ENCODE data around the gene GRPEL2.
"Not testable (repeated sequence)": the region's sequence is repeated elsewhere in the genome, so short reads cannot be mapped to it uniquely, and the experiment has no call there.

GRPEL2 gene

DNA sequence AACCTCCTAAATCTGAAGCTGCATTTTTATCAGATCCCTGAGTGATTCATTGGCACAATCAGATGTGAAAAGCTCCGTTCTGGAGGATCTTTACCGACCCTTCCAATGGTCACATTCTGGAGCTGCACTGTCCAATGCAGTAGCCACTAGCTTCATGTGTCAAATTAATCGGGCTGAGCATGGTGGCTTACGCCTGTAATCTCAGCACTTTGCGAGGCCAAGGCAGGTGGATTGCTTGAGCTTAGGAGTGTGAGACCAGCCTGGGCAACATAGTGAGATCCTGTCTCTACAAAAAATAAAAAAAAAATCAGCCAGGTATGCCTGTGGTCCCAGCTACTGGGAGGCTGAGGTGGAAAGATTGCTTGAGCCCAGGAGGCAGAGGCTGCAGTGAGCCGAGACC is 30.1 kb downstream of the GRPEL2 start:
- no peak for DNase-seq (ENCODE audit: low read depth in 1 of 2, low spot score in 1 of 2)

DNA sequence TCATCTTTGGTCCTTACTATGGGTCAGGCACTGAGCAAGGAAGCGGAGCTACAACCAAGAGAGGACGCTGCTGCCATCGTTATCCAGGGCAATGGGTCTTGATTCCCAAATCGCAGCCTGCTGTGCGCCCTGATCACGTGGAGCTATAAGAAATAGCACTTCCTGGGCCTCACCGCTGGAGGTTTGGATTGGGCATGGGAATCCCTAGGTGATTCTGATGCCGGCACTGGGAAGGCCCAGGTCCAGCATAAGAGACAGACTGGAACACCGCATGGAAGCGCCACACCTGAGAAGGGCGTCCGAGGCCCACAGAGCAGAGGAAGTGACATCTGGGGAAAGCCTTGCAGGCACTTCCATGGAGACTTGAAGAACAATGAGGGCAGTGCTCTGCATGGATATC is 30.8 kb downstream of the GRPEL2 start:
- no peak for DNase-seq (ENCODE audit: low read depth in 1 of 2, low spot score in 1 of 2)

DNA sequence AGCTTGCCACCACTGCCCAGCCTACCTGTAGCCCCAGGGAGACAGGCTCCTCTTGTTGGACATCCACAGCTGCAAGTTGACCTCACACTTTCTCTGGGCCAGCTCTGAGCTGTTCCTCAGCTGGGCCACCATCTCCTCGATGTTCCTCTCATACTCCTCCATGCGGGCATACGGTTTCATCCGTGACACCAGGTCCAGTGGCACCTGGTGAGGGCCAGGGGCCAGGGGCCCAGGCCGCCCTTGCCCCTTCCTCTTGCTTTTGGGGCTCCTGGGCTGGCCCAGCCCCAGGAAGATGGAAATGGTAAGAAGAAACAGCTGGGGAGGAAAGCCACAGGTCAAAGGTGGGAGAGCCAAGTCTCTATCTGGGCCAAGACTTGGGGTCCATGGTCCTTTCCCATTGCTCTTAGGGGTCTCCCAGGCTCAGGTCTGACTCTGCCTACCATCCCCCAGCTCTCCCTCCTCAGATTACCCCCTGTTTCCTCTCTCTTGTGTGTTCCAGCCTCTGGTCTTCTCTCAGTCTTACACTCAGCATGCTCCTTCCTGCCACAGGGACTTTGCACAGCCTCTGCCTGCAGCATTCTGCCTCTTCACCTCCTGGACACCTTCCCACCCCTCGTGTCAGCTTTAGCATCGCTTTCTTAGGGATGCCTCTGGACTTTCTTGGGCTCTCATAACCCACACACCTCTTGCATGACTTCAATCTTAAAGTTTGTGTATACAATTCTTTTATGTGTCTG is 31.6 kb downstream of the GRPEL2 start:
- no peak for DNase-seq (ENCODE audit: low read depth in 1 of 2, low spot score in 1 of 2)

- no peak for DNase-seq (ENCODE audit: low read depth in 1 of 2, low spot score in 1 of 2)
These were observed 33.0 kb downstream of the GRPEL2 start for GRCh38 chr5:149378241-149378820.

GRCh38 chr5:149379177-149379761 is 34.0 kb downstream of the GRPEL2 start, which contains the start of gene IL17B:
IL17B (minus strand) TSS chr5:149379292; CDS start chr5:149379225, 67 bp downstream.
- DNase-seq (ENCODE audit: low read depth in 1 of 2, low spot score in 1 of 2), result no peak

DNA sequence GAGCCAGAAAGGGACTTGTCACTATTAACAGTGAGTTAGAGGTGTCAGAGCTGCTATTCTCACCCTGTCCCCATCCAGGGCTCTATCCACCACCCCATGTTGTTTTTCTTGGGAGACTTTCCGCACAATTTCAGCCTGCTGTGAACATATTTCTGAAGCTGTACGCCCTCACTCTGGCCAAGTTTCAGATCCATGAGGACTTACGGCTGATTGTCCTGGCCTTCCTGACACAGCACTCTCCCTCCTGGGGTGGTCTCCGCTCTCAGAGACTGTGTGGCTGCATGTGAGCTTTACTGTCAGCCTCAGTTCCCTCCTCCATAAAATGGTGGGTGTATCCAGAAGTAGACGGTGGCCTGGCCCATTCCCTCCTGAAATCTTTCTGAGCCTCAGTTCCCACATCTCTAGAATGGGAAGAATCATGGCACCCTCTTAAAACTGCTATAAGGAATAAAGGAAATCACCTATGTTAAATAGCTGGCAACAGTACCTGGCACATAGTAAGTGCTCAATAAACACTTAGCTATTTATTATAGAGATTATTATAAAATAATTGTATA is 34.6 kb downstream of the GRPEL2 start:
- DNase-seq (ENCODE audit: low read depth in 1 of 2, low spot score in 1 of 2), result no peak

- no peak for DNase-seq (ENCODE audit: low read depth in 1 of 2, low spot score in 1 of 2)
These were observed 35.3 kb downstream of the GRPEL2 start for GRCh38 chr5:149380466-149381121.

GRCh38 chr5:149381261-149381985 is 36.1 kb downstream of the GRPEL2 start:
- DNase-seq (ENCODE audit: low read depth in 1 of 2, low spot score in 1 of 2), result no peak

DNA sequence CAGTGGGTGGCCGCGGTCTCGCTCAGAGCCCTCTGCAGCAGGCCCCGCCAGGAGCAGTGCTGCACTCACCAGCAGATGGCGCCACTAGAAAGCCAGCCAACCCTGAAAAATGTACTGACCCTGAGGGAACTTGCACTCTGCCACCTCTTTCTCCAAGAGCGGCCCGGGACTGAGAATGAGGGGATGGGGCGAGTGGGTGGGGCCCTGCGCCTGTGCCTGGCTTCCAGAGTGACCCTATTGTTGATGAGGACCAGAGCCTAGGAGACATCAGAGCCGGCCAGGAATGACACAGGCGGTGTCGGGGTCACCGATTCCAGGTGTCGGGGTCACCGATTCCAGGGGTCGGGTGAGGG is 36.7 kb downstream of the GRPEL2 start:
- peak; percentile 64 to 68 for DNase-seq (ENCODE audit: low read depth in 1 of 2, low spot score in 1 of 2)

DNA sequence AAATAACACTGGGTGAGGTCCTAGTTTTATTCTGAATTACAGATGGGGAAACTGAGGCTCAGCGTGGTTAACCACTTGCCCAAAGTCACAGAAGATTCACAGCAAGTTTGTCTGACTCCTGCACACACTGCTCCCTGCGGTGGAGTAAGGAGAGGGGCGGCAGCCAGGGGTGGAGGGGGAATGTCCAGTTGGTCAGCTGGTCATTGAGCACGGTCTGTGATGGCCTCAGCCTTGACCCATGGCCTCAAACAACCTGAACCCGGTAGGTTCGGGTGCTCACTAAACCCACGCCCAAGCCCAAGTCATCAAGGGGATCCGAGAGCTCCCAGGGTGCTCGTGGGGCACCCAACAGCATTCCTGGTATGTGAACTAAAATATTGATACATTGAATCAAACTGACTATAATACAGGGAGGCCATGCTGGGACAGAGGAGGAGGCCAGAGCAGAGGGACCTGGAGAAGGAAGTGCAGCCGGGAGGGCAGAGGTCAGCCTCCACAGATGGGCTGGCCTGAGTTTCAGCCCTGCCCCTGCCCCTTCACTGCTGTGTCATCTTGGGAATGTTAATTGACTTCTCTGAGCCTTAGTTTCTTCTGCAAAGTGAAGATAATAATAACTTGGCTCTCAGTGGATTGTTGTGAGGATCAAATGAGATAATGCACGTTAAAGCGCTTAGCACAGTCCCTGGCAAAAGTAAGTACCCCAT is 37.4 kb downstream of the GRPEL2 start:
- DNase-seq (ENCODE audit: low read depth in 1 of 2, low spot score in 1 of 2), result no peak

DNA sequence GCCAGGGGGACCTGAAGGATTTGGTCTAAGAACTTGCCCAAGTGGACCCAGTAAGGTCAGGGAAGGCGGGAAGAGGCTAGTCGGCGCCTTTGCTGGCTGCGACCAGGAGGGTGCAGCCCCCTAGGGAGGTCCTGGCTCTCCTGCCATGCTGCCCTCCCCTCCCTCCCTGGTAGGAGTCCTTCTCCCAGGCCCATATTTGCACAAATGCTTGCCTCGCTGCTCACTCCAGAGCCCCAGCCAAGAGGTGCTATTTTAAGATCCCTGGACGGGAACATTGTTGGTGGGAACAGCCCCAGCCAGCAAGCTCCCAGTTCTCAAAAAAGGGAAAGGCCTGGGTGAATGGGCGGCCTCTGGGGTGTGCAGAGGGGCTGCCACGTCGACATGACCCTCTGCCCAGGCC is 38.1 kb downstream of the GRPEL2 start:
- no peak for DNase-seq (ENCODE audit: low read depth in 1 of 2, low spot score in 1 of 2)

- no peak for DNase-seq (ENCODE audit: low read depth in 1 of 2, low spot score in 1 of 2)
These were observed 40.9 kb downstream of the GRPEL2 start for GRCh38 chr5:149386166-149386565.

DNA sequence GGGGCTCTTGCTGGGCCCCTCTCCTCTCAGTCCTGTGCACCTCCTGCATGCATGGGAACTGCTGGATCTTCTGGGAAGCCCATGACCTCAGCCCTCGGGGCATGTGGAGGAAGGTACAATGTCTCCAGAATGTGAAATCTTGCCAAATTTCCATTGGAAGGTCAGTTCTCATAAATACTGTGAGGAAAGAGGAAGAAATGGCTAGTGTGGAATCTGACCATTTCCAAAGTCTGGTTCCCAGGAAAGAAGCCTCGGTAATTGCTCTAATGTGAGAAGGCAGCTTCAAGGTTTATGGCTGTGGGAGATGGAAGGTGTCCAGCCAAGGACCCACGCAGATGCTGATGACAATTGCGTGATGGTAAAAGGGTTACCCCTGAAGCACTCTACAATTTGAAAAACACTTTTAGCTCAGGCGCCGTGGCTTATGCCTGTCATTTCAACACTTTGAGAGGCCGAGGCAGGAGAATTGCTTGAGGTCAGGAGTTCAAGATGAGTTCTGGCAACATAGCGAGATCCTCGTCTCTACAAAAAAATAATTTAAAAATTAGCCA is 41.9 kb downstream of the GRPEL2 start:
- DNase-seq (ENCODE audit: low read depth in 1 of 2, low spot score in 1 of 2), result no peak

- no peak for DNase-seq (ENCODE audit: low read depth in 1 of 2, low spot score in 1 of 2)
These were observed 42.7 kb downstream of the GRPEL2 start for GRCh38 chr5:149387982-149388381.

DNA sequence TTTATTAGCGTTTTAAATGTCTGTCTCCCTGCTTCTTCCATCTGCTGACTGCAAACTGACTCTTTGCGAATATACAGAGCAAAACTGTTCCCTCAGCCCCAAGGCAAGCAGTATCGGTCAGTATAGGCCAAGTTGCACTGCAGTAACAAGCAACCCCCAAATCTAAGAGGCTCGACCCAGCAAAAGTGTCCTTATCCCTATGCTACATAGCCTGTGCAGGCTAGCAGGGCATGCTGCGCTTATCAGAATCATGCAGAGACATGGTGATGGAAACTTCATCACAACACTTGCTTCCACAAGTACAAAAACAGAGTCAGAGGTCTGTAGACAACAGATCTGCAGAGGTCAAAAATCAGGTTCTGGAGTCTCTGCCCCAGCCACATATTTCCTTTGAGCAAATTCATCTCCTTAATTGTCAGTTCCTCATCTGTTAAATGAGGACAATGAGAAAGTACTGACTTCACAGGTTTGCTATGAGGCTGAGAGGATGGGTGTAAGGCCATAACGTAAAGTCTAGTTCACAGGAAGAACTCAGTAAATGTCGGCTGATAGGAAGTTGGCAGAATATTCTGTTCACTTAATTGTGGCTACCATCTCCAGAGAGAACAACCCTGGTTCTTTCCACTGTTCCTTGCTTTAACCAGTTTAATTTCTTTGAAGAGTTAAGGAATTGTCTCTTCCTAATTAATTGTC is 43.3 kb downstream of the GRPEL2 start:
- DNase-seq (ENCODE audit: low read depth in 1 of 2, low spot score in 1 of 2), result no peak

DNA sequence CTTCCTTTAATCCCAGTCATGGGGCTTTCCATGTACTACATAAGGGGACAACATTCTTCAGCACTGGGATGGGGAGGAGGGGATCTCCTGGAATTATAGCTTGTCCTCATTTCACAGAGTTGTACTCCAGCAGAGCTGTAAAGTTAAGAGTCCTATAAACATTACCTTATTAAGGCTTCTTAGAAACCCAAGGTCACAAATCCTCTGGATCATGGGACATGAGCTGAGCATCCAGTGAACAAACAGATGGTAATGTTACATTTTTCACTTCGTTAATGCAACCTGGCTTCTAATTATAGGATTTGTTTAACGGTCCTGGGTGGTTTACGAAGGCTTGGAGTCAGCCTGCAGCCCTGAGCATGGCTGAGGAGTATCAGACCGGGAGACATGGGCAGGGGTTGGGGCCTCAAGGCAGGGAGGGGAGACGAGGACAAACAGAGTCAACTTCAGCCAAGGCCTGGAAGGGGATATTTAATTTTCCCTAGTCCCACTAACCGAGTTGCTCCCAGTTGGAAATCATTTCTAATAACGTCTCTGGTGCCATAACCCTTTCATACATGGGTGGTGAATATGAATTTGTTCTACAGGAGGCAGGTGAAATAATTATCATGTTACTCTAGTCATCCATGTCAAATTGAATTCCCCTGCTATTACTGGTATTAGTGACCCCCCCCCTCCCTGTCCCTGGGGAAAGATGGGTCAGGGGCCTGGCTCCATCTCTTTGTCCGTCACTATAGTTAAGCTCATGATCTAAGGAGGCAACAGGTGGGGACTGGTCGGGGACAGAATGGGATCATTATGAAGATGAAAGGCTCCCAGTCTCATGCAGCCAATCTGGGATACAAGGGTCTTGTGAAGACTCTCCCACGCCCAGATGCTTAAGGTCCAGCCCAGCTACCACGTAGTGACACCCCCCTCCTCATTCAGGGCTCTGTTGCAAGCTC is 44.5 kb downstream of the GRPEL2 start:
- no peak for DNase-seq (ENCODE audit: low read depth in 1 of 2, low spot score in 1 of 2)

DNA sequence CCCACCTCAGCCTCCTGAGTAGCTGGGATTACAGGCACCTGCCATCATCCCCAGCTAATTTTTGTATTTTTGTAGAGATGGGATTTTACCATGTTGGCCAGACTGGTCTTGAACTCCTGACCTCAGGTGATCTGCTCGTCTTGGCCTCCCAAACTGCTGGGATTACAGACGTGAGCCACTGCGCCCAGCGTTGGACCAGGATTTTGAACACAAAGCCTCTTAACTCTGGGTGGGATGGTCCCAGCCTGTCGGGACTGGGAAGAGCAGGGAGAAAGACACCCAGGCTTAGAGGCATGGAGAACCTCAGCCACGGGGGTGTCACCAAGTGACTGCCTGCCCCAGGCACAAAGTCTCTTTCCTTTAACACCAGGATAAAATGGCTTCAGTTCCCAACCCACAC is 45.8 kb downstream of the GRPEL2 start:
- DNase-seq (ENCODE audit: low read depth in 1 of 2, low spot score in 1 of 2), result not testable (repeated sequence)

GRCh38 chr5:149391524-149391923 is 46.2 kb downstream of the GRPEL2 start:
- DNase-seq (ENCODE audit: low read depth in 1 of 2, low spot score in 1 of 2), result no peak

- no peak for DNase-seq (ENCODE audit: low read depth in 1 of 2, low spot score in 1 of 2)
These were observed 47.4 kb downstream of the GRPEL2 start for GRCh38 chr5:149392718-149393117.
